ENCODE data around the gene DBNDD1.

The DBNDD1 gene

GRCh38 chr16:89957216-89957785, 62.0 kb downstream of the DBNDD1 start:
- Histone ChIP-seq H3K4me3 (ENCODE audit: low read depth, low read length) (no peak overlapping the region), H3K36me3 (replicated peaks) (peaks cover 24% of the 10 kb centered on the region), H3K27me3 (replicated peaks) (no peaks in the 10 kb centered on the region), H3K27ac (no peak overlapping the region)
- no peak for DNase-seq
- TF ChIP-seq, protein P1, sequence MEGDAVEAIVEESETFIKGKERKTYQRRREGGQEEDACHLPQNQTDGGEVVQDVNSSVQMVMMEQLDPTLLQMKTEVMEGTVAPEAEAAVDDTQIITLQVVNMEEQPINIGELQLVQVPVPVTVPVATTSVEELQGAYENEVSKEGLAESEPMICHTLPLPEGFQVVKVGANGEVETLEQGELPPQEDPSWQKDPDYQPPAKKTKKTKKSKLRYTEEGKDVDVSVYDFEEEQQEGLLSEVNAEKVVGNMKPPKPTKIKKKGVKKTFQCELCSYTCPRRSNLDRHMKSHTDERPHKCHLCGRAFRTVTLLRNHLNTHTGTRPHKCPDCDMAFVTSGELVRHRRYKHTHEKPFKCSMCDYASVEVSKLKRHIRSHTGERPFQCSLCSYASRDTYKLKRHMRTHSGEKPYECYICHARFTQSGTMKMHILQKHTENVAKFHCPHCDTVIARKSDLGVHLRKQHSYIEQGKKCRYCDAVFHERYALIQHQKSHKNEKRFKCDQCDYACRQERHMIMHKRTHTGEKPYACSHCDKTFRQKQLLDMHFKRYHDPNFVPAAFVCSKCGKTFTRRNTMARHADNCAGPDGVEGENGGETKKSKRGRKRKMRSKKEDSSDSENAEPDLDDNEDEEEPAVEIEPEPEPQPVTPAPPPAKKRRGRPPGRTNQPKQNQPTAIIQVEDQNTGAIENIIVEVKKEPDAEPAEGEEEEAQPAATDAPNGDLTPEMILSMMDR (IDR thresholded peaks at IDR 0.05; ENCODE audit: low read depth, low read length, missing control alignments): no peak
- in situ Hi-C loops (cut with HindIII; ENCODE audit: low pct_ligation_motif_present, low sequenced_read_pairs): no loop called here

DNA sequence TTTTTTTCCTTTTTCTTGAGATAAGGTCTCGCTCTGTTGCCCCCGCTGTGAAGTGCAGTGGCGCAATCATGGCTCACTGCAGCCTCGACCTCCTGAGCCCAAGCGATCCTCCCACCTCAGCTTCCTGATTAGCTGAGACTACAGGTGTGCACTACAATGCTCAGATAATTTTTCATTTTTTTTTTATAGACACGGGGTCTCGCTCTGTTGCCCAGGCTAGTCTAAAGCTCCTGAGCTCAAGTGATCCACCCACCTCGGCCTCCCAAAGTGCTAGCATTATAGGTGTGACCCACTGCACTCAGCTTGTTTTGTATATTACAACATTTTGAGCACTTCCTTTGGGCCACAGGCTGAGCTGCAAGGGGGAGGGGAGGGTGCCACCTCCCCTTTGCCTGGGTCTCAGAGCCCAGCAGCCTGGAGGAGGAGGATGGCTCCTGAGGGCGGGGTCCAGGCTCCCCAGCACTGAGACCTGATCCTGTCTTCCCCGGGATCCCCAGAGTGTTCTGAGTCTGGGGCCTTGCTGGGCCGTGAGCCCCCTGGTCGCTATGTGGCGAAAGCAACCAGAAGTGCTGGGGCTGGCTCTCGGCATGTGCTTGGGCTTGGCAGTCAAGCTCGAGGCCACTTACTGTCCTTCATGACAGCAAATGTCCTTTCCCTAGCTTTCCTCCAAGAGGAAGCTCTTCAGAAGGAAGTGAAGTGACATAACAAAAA, 62.6 kb downstream of the DBNDD1 start:
- Histone ChIP-seq H3K36me3 (replicated peaks) (peaks cover 23% of the 10 kb centered on the region), H3K4me3 (ENCODE audit: low read depth, low read length) (no peak overlapping the region), H3K27me3 (replicated peaks) (no peaks in the 10 kb centered on the region), H3K27ac (no peak overlapping the region)
- DNase-seq: no peak
- TF ChIP-seq, protein P1 (IDR thresholded peaks at IDR 0.05; ENCODE audit: low read depth, low read length, missing control alignments): no peak
- in situ Hi-C loops (cut with HindIII; ENCODE audit: low pct_ligation_motif_present, low sequenced_read_pairs): no loop called here

GRCh38 chr16:89955001-89955685, 64.1 kb downstream of the DBNDD1 start:
- H3K36me3 ChIP-seq (replicated peaks): peaks cover 18% of the 10 kb centered on the region
- in situ Hi-C loops (cut with HindIII; ENCODE audit: low pct_ligation_motif_present, low sequenced_read_pairs): no loop called here

More at GRCh38 chr16:89955001-89955685, 64.1 kb downstream of the DBNDD1 start:
- Histone ChIP-seq H3K27me3 (replicated peaks) (no peaks in the 10 kb centered on the region), H3K4me3 (ENCODE audit: low read depth, low read length) (no peak overlapping the region), H3K27ac (no peak overlapping the region)
- TF ChIP-seq, protein P1 (IDR thresholded peaks at IDR 0.05; ENCODE audit: low read depth, low read length, missing control alignments): no peak
- no peak for DNase-seq
